ENCODE data around the gene ATXN1.

ATXN1 gene

DNA sequence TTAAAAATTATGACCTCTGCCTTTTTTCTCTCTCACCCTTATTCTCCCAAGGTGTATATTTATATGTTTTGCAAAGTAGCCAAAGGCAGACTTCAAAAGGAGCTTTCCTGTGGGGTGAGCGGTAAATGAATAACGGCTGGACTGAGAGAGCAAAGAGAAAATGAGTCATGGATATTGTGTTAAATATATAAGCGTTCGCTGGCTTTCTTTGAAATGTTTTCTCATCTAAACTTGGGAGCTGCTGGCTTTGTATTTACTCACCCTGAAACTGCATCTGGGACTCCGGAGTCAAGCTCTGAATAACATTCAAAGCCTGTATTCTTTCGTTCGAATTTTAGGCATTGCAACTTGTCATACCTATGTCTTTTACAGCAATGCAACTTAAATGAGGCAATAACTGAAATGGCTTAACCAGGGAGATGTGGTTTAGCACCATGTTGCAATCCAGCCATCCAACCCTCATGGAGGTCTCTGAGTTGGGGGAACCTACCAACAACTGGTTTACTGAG, 32.0 kb downstream of the ATXN1 start:
- no peaks in the 10 kb centered on the region for H3K9me3 ChIP-seq (ENCODE audit: insufficient read depth, low read depth, low read length)
- no peaks in the 10 kb centered on the region for H3K27me3 ChIP-seq (ENCODE audit: insufficient read depth, low read length, poor library complexity, severe bottlenecking)
- H2AFZ ChIP-seq (ENCODE audit: low read length), result no peak overlapping the region
- no peaks in the 10 kb centered on the region for H3K36me3 ChIP-seq (ENCODE audit: insufficient read depth, low read length)
- H3K4me3 ChIP-seq (ENCODE audit: low read length, poor library complexity, severe bottlenecking), result no peak overlapping the region
- H3K4me1 ChIP-seq (ENCODE audit: insufficient read depth, low read length, poor library complexity, severe bottlenecking), result peaks cover 23% of the 10 kb centered on the region
- H3F3A ChIP-seq (ENCODE audit: low read depth), result no peaks in the 10 kb centered on the region
- H4K20me1 ChIP-seq (ENCODE audit: insufficient read depth, low read length, poor library complexity, severe bottlenecking), result peaks cover 3% of the 10 kb centered on the region
- H3K4me2 ChIP-seq (ENCODE audit: low read depth, low read length, poor library complexity, severe bottlenecking), result no peak overlapping the region
- peaks cover 17% of the 10 kb centered on the region; the same call in 1 of the 2 replicates for H3K79me2 ChIP-seq (ENCODE audit: insufficient read depth, low read length)
- TF ChIP-seq, protein P1, sequence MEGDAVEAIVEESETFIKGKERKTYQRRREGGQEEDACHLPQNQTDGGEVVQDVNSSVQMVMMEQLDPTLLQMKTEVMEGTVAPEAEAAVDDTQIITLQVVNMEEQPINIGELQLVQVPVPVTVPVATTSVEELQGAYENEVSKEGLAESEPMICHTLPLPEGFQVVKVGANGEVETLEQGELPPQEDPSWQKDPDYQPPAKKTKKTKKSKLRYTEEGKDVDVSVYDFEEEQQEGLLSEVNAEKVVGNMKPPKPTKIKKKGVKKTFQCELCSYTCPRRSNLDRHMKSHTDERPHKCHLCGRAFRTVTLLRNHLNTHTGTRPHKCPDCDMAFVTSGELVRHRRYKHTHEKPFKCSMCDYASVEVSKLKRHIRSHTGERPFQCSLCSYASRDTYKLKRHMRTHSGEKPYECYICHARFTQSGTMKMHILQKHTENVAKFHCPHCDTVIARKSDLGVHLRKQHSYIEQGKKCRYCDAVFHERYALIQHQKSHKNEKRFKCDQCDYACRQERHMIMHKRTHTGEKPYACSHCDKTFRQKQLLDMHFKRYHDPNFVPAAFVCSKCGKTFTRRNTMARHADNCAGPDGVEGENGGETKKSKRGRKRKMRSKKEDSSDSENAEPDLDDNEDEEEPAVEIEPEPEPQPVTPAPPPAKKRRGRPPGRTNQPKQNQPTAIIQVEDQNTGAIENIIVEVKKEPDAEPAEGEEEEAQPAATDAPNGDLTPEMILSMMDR (conservative IDR thresholded peaks at IDR 0.05; ENCODE audit: low read length), result no peak
- no peak for TF ChIP-seq EZH2phosphoT487 (IDR thresholded peaks at IDR 0.05; ENCODE audit: borderline replicate concordance)
- no peaks in the 10 kb centered on the region for H3K9me2 ChIP-seq (replicated peaks; ENCODE audit: low read depth, low read length)
- H3K9ac ChIP-seq (ENCODE audit: low read depth, low read length, poor library complexity, severe bottlenecking), result no peak overlapping the region

DNA sequence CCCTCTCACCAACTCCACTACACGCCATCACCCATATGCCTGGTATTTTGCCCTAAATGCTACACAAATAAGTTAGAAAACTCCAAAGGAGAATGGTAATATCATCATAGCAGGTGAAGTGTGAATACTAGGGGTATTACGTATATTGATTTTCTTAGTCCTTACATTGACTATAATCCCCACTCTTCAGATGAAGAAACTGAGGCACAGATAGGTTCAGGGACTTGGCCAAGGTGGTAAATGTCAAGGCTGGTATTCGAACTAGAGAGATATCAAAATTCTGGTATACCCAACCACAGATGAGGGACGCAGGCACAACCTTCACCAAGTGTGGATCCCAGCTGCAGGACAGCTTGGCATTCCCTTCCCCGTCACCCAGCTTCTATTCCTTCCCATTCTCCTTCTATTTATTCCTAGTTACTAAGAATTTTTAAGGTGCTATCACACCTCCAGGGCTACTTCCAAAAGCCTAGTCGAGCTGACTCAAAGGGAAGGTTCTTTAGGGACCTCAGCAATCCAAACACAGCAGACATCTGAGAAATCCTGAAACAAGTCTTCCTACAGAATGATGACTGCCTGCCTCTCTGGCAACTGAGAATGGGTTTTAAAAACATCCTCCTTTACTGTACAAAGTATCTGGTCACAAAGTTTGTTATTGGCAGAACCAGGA, 32.6 kb downstream of the ATXN1 start:
- no peaks in the 10 kb centered on the region for H3K9me2 ChIP-seq (replicated peaks; ENCODE audit: low read depth, low read length)
- no peaks in the 10 kb centered on the region for H3F3A ChIP-seq (ENCODE audit: low read depth)
- no peaks in the 10 kb centered on the region for H3K36me3 ChIP-seq (ENCODE audit: insufficient read depth, low read length)
- H4K20me1 ChIP-seq (ENCODE audit: insufficient read depth, low read length, poor library complexity, severe bottlenecking), result peaks cover 6% of the 10 kb centered on the region
- H3K4me2 ChIP-seq (ENCODE audit: low read depth, low read length, poor library complexity, severe bottlenecking), result no peak overlapping the region
- TF ChIP-seq, protein P1 (conservative IDR thresholded peaks at IDR 0.05; ENCODE audit: low read length), result no peak
- no peak for TF ChIP-seq EZH2phosphoT487 (IDR thresholded peaks at IDR 0.05; ENCODE audit: borderline replicate concordance)
- no peak overlapping the region for H3K9ac ChIP-seq (ENCODE audit: low read depth, low read length, poor library complexity, severe bottlenecking)
- H3K4me1 ChIP-seq (ENCODE audit: insufficient read depth, low read length, poor library complexity, severe bottlenecking), result peaks cover 29% of the 10 kb centered on the region
- H2AFZ ChIP-seq (ENCODE audit: low read length), result no peak overlapping the region
- no peaks in the 10 kb centered on the region for H3K9me3 ChIP-seq (ENCODE audit: insufficient read depth, low read depth, low read length)
- no peaks in the 10 kb centered on the region for H3K27me3 ChIP-seq (ENCODE audit: insufficient read depth, low read length, poor library complexity, severe bottlenecking)
- no peak overlapping the region for H3K4me3 ChIP-seq (ENCODE audit: low read length, poor library complexity, severe bottlenecking)
- peaks cover 17% of the 10 kb centered on the region; the same call in 1 of the 2 replicates for H3K79me2 ChIP-seq (ENCODE audit: insufficient read depth, low read length)

DNA sequence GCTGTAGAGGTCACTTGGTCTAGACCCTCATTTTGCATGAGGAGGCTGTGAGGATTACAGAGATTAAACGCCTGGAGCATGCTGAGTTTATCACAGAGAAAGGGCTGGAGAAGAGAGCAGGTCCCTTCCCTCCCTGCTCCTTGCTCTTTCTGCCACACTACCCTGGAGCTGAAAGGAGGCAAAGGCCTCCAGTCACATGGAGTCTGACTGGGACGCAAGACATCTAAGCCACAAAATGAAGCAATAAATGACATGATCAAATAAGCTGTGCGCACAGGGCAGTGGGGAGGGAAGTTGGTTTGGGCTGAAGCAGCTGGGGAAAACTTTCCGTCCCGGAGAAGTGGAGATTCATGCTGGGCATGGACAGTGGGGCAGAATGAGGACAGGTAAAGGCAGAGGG, 33.3 kb downstream of the ATXN1 start:
- Histone ChIP-seq H3K79me2 (ENCODE audit: insufficient read depth, low read length) (peaks cover 17% of the 10 kb centered on the region; the same call in 1 of the 2 replicates), H3F3A (ENCODE audit: low read depth) (no peaks in the 10 kb centered on the region), H3K4me1 (ENCODE audit: insufficient read depth, low read length, poor library complexity, severe bottlenecking) (peaks cover 33% of the 10 kb centered on the region), H3K27me3 (ENCODE audit: insufficient read depth, low read length, poor library complexity, severe bottlenecking) (no peaks in the 10 kb centered on the region), H4K20me1 (ENCODE audit: insufficient read depth, low read length, poor library complexity, severe bottlenecking) (peaks cover 8% of the 10 kb centered on the region), H3K9me2 (replicated peaks; ENCODE audit: low read depth, low read length) (no peaks in the 10 kb centered on the region), H3K4me2 (ENCODE audit: low read depth, low read length, poor library complexity, severe bottlenecking) (no peak overlapping the region), H2AFZ (ENCODE audit: low read length) (no peak overlapping the region), H3K36me3 (ENCODE audit: insufficient read depth, low read length) (no peaks in the 10 kb centered on the region), H3K9ac (ENCODE audit: low read depth, low read length, poor library complexity, severe bottlenecking) (no peak overlapping the region), H3K9me3 (ENCODE audit: insufficient read depth, low read depth, low read length) (no peaks in the 10 kb centered on the region), H3K4me3 (ENCODE audit: low read length, poor library complexity, severe bottlenecking) (no peak overlapping the region)
- no peak for TF ChIP-seq EZH2phosphoT487 (IDR thresholded peaks at IDR 0.05; ENCODE audit: borderline replicate concordance)

Data from Loucy (cell line).